GM11168 (cell line): ENCODE results near the gene UMAD1.

Experiments
- in situ Hi-C: fragments of 300-500 bp; cut with MboI; formaldehyde crosslinking; loops from one replicate; pipeline ENCODE4 v1.12.0; 2022; ENCODE audit warnings: low sequenced_read_pairs; ENCODE audit not compliant: unreplicated experiment

UMAD1 gene

GRCh38 chr7:7687800-7688199, 47.2 kb downstream of the UMAD1 start:
- in situ Hi-C loops = no loop called here

- in situ Hi-C loops = no loop called here
These were observed 47.8 kb downstream of the UMAD1 start for GRCh38 chr7:7688310-7688709.

- in situ Hi-C loops = no loop called here
These were observed 48.4 kb downstream of the UMAD1 start for GRCh38 chr7:7688956-7689355.

- in situ Hi-C loops = no loop called here
These were observed 53.3 kb downstream of the UMAD1 start for GRCh38 chr7:7693881-7694280.

GRCh38 chr7:7694542-7694941, 54.0 kb downstream of the UMAD1 start:
- in situ Hi-C loops = no loop called here

- in situ Hi-C loops = no loop called here
These were observed 54.7 kb downstream of the UMAD1 start for GRCh38 chr7:7695111-7695817.

GRCh38 chr7:7696458-7697119, 56.0 kb downstream of the UMAD1 start:
- in situ Hi-C loops = no loop called here

- in situ Hi-C loops = no loop called here
These were observed 58.4 kb downstream of the UMAD1 start for GRCh38 chr7:7698930-7699329.

- in situ Hi-C loops = no loop called here
These were observed 58.8 kb downstream of the UMAD1 start for GRCh38 chr7:7699380-7699779.

- in situ Hi-C loops = no loop called here
These were observed 59.4 kb downstream of the UMAD1 start for GRCh38 chr7:7699970-7700369.

GRCh38 chr7:7701527-7701926, 61.0 kb downstream of the UMAD1 start:
- in situ Hi-C loops = no loop called here

GRCh38 chr7:7702826-7703225, 62.3 kb downstream of the UMAD1 start:
- in situ Hi-C loops = no loop called here

- in situ Hi-C loops = no loop called here
These were observed 62.9 kb downstream of the UMAD1 start for GRCh38 chr7:7703427-7703826.

- in situ Hi-C loops = no loop called here
These were observed 64.3 kb downstream of the UMAD1 start for GRCh38 chr7:7704867-7705266.

- in situ Hi-C loops = no loop called here
These were observed 64.8 kb downstream of the UMAD1 start for GRCh38 chr7:7705318-7705717.

GRCh38 chr7:7706101-7706511, 65.6 kb downstream of the UMAD1 start:
- in situ Hi-C loops = no loop called here

- in situ Hi-C loops = no loop called here
These were observed 66.1 kb downstream of the UMAD1 start for GRCh38 chr7:7706556-7707172.

- in situ Hi-C loops = no loop called here
These were observed 66.7 kb downstream of the UMAD1 start for GRCh38 chr7:7707246-7707645.

GRCh38 chr7:7707806-7708205, 67.3 kb downstream of the UMAD1 start:
- in situ Hi-C loops = no loop called here

- in situ Hi-C loops = no loop called here
These were observed 68.7 kb downstream of the UMAD1 start for GRCh38 chr7:7709291-7709690.

- in situ Hi-C loops = no loop called here
These were observed 69.9 kb downstream of the UMAD1 start for GRCh38 chr7:7710469-7710868.

GRCh38 chr7:7713730-7714129, 73.2 kb downstream of the UMAD1 start:
- in situ Hi-C loops = no loop called here
